Naive thymus-derived CD8-positive, alpha-beta T cell (primary cell): ENCODE results near the gene RGS5. TPM values are rescaled to one million over a fixed set of nuclear protein-coding genes. Genes with fewer than 3 reads are reported as not detected.

Experiments used
- ATAC-seq, 2 donors: fragments of 150-1000 bp; cut with Tn5 transposase in 1 of 2; sonication (Bioruptor Pico), chemical (Tn5 transposase) in 1 of 2; 1 replicate in 1 of 2; 2 replicates in 1 of 2; pipeline ENCODE4 v1.10.0; 2021; ENCODE audit warnings: mild to moderate bottlenecking in 2 of 2, moderate library complexity in 2 of 2
- POLR2A ChIA-PET: fragments of 350-600 bp; sonication (Branson Sonifier 250); formaldehyde crosslinking; loops from one replicate; lab custom pipeline; 2021; ENCODE audit warnings: antibody characterized with exemption; lab: Charles Lee
- DNase-seq, 10 donors: peaks; one replicate each; pipeline versions ENCODE4 v3.0.0 to v3.0.0-alpha.2; 2020 to 2022
- H3K27ac Mint-ChIP-seq, 10 donors: one replicate each; pipeline ENCODE4 v1.8.0; 2020 to 2022; ENCODE audit warnings: mild to moderate bottlenecking in 10 of 10, mixed read lengths in 10 of 10, moderate library complexity in 4 of 10, inconsistent platforms in 1 of 10
- H3K27me3 Mint-ChIP-seq, 5 donors: one replicate each; pipeline ENCODE4 v1.8.0; 2021 to 2022; ENCODE audit warnings: mixed read lengths in 5 of 5
- H3K36me3 Mint-ChIP-seq, 3 donors: one replicate each; pipeline ENCODE4 v1.8.0; 2020 to 2022; ENCODE audit warnings: mixed read lengths in 3 of 3, mild to moderate bottlenecking in 2 of 3, inconsistent platforms in 1 of 3
- H3K4me1 Mint-ChIP-seq, 4 donors: one replicate each; pipeline ENCODE4 v1.8.0; 2021 to 2022; ENCODE audit warnings: mixed read lengths in 4 of 4
- H3K4me3 Mint-ChIP-seq, 10 donors: one replicate each; pipeline ENCODE4 v1.8.0; 2020 to 2022; ENCODE audit warnings: mild to moderate bottlenecking in 10 of 10, mixed read lengths in 10 of 10, moderate library complexity in 6 of 10, inconsistent platforms in 1 of 10
- H3K9me3 Mint-ChIP-seq, 9 donors: one replicate each; pipeline ENCODE4 v1.8.0; 2020 to 2022; ENCODE audit warnings: mixed read lengths in 9 of 9, mild to moderate bottlenecking in 3 of 9, inconsistent platforms in 1 of 9, moderate library complexity in 1 of 9
- polyA plus RNA-seq, 3 donors: library from polyadenylated mRNA; unstranded; fragments of 300-500 nt; fragmentation: Illumina TruSeq; gene quantifications; one replicate each; pipeline ENCODE4 v1.2.3, GENCODE V29; 2021
- total RNA-seq, 8 experiments: library from RNA in 2 of 8; stranded (reverse) in 2 of 8; gene quantifications; one replicate each; pipeline ENCODE4 v1.2.3 and lab custom pipeline; 2021 to 2026

The RGS5 gene
- total and polyA plus RNA-seq, 5 experiments from 2014 or later = 0.77 to 3.8 (median 1.6) TPM

- peaks cover 0 to 4% (median 0%) of the 10 kb centered on the region in 9 donors for H3K9me3 Mint-ChIP-seq
- no peak overlapping the region for H3K4me3 Mint-ChIP-seq
- no peak overlapping the region for H3K27ac Mint-ChIP-seq
- H3K4me1 Mint-ChIP-seq = no peaks in the 10 kb centered on the region
- H3K27me3 Mint-ChIP-seq = peaks cover 2 to 59% (median 6%) of the 10 kb centered on the region in 5 donors
- ATAC-seq (no peak), DNase-seq (no peak)
- POLR2A ChIA-PET = no interaction called here
- no peaks in the 10 kb centered on the region for H3K36me3 Mint-ChIP-seq
These were observed 109.5 kb downstream of the RGS5 start for GRCh38 chr1:163093169-163093568.

Other genes starting within 250 kb of the RGS5 start
- not detected for gene RGS4, start 133.6 kb downstream of the RGS5 start, total RNA-seq
- gene RGS4, start 133.6 kb downstream of the RGS5 start, polyA plus RNA-seq = not detected
- gene NUF2, start 119.0 kb upstream of the RGS5 start, total RNA-seq = 1 to 10 TPM; 2.4 to 3.5 TPM
- 1 to 10 TPM in 1 of 3 donors, under 1 TPM in 2; 0.33 to 1.3 (median 0.37) TPM for gene NUF2, start 119.0 kb upstream of the RGS5 start, polyA plus RNA-seq